ENCODE data around the gene ADARB2.

- TF ChIP-seq POLR2A (IDR thresholded peaks at IDR 0.05), result no peak
- TF ChIP-seq CTCF (IDR thresholded peaks at IDR 0.05), result no peak
These were observed 37.5 kb upstream of the ADARB2 start for GRCh38 chr10:1774796-1775195.
